Upper lobe of left lung (tissue), 4 donors: Measurements from ENCODE around the gene SPOCK1.

ENCODE experiments used
- CTCF ChIP-seq, 6 experiments: fragments of 450-650 bp in 4 of 6; fragments of 200-600 bp in 2 of 6; sonication (generic) in 2 of 6; IDR thresholded peaks; one replicate each; pipeline ENCODE4 v1.5.1; 2016 to 2019; ENCODE audit warnings: antibody characterized with exemption in 6 of 6
- POLR2A ChIP-seq, 4 donors: fragments of 450-650 bp; IDR thresholded peaks; one replicate each; pipeline ENCODE4 v1.5.1; 2016 to 2017; ENCODE audit warnings: antibody characterized with exemption in 4 of 4, mild to moderate bottlenecking in 2 of 4
- POLR2AphosphoS5 ChIP-seq, 2 donors: sonication (generic); formaldehyde crosslinking; IDR thresholded peaks; one replicate each; pipeline ENCODE4 v1.5.1; 2017; ENCODE audit warnings: antibody characterized with exemption in 2 of 2

- TF ChIP-seq CTCF (IDR thresholded peaks at IDR 0.05) (no peak), POLR2AphosphoS5 (IDR thresholded peaks at IDR 0.05) (no peak), POLR2A (IDR thresholded peaks at IDR 0.05) (no peak)
Observed at GRCh38 chr5:137200906-137201700, 298.0 kb downstream of the SPOCK1 start.
